ENCODE results near the gene PIP4P1.

GRCh38 chr14:20440465-20440864 is 20.8 kb downstream of the PIP4P1 start:
- TF ChIP-seq CTCF (IDR thresholded peaks at IDR 0.05) (no peak), POLR2AphosphoS5 (IDR thresholded peaks at IDR 0.05) (no peak), POLR2A (IDR thresholded peaks at IDR 0.05) (no peak), EP300 (IDR thresholded peaks at IDR 0.05) (no peak)

All from upper lobe of left lung (tissue), 4 donors.